EL (cell line): Measurements from ENCODE around the gene DICER1.

ENCODE experiments used
- DNase-seq: peaks from one replicate; pipeline ENCODE4 v3.0.0-alpha.2; 2016

Gene DICER1

GRCh38 chr14:95123891-95124579 is 33.3 kb downstream of the DICER1 start:
- DNase-seq: no peak

GRCh38 chr14:95122621-95122945 is 34.7 kb downstream of the DICER1 start:
- DNase-seq: no peak

GRCh38 chr14:95121911-95122620 is 35.3 kb downstream of the DICER1 start:
- no peak for DNase-seq

- no peak for DNase-seq
Measured at GRCh38 chr14:95119336-95119735, 38.0 kb downstream of the DICER1 start.

GRCh38 chr14:95117937-95118721 is 39.2 kb downstream of the DICER1 start:
- DNase-seq: no peak

- DNase-seq: no peak
Measured at GRCh38 chr14:95113476-95113875, 43.9 kb downstream of the DICER1 start.

- no peak for DNase-seq
Measured at GRCh38 chr14:95111507-95112164, 45.7 kb downstream of the DICER1 start.

GRCh38 chr14:95110178-95110577 is 47.2 kb downstream of the DICER1 start:
- DNase-seq: no peak

- DNase-seq: no peak
Measured at GRCh38 chr14:95107711-95108110, 49.6 kb downstream of the DICER1 start.

GRCh38 chr14:95106971-95107370 is 50.4 kb downstream of the DICER1 start:
- no peak for DNase-seq

GRCh38 chr14:95104911-95105310 is 52.4 kb downstream of the DICER1 start:
- no peak for DNase-seq

- DNase-seq: no peak
Measured at GRCh38 chr14:95102680-95103044, 54.7 kb downstream of the DICER1 start.

GRCh38 chr14:95101736-95102679 is 55.3 kb downstream of the DICER1 start:
- no peak for DNase-seq

- peak; percentile 50 for DNase-seq
Measured at GRCh38 chr14:95098984-95099599, 58.2 kb downstream of the DICER1 start.

- no peak for DNase-seq
Measured at GRCh38 chr14:95097385-95097784, 59.9 kb downstream of the DICER1 start.

- no peak for DNase-seq
Measured at GRCh38 chr14:95096476-95096875, 60.9 kb downstream of the DICER1 start.

- no peak for DNase-seq
Measured at GRCh38 chr14:95095996-95096395, 61.3 kb downstream of the DICER1 start.

- DNase-seq: no peak
Measured at GRCh38 chr14:95092723-95093122, 64.6 kb downstream of the DICER1 start.

GRCh38 chr14:95091581-95091980 is 65.7 kb downstream of the DICER1 start:
- DNase-seq: no peak

- no peak for DNase-seq
Measured at GRCh38 chr14:95088665-95089064, 68.7 kb downstream of the DICER1 start.

GRCh38 chr14:95087619-95088018 is 69.7 kb downstream of the DICER1 start:
- no peak for DNase-seq

- DNase-seq: no peak
Measured at GRCh38 chr14:95085321-95085720, 72.0 kb downstream of the DICER1 start.
